GM18870 (cell line): ENCODE results near the gene ANKLE1.
"Not testable (repeated sequence)": the region's sequence is repeated elsewhere in the genome, so short reads cannot be mapped to it uniquely, and the experiment has no call there.

Experiments
- ATAC-seq: cut with Tn5 transposase; IDR thresholded peaks from one replicate; pipeline ENCODE4 v1.9.1; 2021; ENCODE audit warnings: moderate library complexity; ENCODE audit not compliant: unreplicated experiment

ANKLE1 gene

DNA sequence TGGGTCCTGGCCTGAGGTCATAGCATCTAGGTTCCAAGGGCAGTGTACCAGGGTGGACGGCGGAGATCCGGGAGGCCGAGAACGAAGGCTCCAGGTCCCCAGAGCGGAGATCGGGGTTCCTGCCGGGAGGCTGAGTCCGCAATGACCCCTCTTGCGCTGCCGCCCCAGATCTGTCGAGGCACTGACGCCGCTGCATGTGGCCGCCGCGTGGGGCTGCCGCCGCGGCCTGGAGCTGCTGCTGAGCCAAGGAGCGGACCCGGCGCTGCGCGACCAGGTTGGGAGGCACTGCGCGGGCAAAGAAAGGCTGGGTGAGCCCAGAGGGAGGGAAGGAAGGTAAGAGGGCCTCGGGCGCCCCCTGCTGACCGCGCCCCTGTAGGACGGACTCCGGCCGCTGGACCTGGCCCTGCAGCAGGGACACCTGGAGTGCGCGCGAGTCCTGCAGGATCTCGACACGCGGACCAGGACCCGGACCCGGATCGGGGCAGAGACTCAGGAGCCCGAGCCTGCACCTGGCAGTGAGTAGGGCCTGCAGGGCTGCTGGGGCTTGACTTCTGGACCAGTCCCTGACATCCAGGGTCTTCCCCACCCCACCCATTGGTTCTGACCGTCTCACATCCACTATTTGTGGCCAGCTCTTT, 906 bp downstream of the ANKLE1 start:
- ATAC-seq = no peak

- no peak for ATAC-seq
These were observed 1.8 kb downstream of the ANKLE1 start for GRCh38 chr19:17283504-17283996.

DNA sequence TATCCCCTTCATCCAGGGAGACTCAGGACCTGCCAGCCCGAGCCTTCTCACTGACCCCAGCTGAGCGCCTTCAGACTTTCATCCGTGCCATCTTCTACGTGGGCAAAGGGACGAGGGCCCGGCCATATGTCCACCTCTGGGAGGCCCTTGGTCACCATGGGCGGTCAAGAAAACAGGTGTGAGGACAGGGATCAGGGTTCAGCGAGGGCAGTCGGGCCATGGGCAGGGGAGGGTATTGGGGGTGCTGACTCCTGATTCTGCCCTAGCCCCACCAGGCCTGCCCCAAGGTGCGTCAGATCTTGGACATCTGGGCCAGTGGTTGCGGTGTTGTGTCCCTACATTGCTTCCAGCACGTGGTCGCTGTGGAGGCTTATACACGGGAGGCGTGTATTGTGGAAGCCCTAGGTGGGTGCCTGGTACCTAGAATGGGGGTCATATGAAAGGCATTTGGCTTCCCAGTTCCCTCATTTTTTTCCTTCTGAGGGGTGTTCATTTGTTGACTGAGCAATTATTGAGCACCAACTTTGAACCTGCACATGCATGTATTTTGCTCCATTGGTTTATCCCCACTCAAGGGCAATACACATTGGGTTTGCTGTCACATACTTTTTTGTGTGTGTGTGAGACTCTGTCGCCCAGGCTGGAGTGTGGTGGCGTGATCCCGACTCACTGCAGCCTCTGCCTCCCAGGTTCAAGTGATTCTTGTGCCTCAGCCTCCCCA, 3.9 kb downstream of the ANKLE1 start:
- ATAC-seq = no peak

GRCh38 chr19:17286263-17286662, 4.6 kb downstream of the ANKLE1 start:
- ATAC-seq = no peak

DNA sequence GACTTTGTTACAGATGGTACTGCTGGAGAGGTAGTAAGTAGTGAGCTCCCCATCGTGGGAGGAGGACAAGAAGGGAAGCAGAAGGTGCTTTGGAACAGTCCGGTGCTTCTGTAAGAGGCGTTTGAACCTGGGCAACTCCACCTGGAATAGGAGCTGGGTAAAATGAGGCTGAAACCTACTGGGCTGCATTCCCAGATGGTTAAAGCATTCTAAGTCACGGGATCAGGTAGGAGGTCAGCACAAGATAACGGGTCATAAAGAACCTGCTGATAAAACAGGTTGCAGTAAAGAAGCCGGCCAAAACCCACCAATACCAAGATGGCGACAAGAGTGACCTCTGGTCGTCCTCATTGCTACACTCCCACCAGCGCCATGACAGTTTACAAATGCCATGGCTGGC, 5.1 kb downstream of the ANKLE1 start:
- ATAC-seq = no peak

DNA sequence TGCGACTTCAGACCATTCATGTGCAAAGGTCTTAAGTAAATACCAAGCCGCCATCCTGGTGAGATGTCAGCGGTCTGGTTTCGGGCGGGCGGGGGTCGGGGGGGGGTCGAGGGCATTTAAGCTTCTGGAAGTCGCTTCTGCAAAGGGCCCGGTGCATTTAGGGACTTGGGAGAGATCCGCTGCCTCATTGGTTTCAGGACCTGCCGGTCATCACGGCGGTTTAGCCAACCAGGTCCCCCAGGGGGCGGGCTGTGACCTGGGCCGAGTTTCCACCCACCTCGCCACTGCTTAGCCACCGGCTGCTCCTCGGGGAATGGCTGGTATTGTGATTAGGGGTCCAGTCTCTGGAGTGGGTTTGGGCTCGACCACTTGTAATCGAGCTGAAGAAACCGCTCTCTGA, 7.8 kb downstream of the ANKLE1 start:
- ATAC-seq = no peak

- ATAC-seq = no peak
These were observed 10.8 kb downstream of the ANKLE1 start for GRCh38 chr19:17292301-17293074.

GRCh38 chr19:17293605-17294004, 11.9 kb downstream of the ANKLE1 start:
- ATAC-seq = no peak

GRCh38 chr19:17294051-17294891, 12.6 kb downstream of the ANKLE1 start:
- no peak for ATAC-seq

GRCh38 chr19:17295551-17295950, 13.8 kb downstream of the ANKLE1 start:
- not testable (repeated sequence) for ATAC-seq

- no peak for ATAC-seq
These were observed 14.6 kb downstream of the ANKLE1 start for GRCh38 chr19:17296273-17296672.

GRCh38 chr19:17296976-17297375, 15.3 kb downstream of the ANKLE1 start:
- no peak for ATAC-seq

DNA sequence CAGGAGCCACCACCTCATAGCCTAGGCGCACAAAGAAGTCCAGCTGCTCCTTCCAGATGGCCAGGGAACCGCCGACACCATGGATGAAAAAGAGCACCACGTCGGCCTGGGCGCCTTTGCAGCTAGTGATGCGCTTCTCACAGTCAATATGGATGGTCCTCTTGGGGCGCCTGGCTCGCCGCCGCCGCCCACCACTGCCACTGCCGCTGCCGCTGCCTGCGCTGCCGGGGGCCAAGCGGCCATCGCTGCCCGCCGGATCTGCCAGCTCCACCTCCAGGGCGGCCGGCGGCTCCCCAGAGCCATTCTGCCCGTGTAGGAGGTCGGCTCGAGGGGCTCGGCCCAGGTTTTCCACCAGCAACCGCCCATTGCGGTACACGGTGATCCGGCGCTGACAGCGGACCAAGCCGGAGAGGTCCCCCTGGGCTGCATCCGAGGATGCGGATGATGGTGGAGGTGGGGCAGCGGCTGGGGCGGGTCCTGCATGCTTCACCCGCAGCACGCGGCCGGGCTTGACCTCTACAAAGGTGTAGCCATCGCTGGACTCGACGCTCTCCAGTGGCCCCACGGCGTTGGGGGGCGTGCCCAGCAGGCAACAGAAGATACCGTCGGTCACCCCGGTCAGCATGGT, 19.4 kb downstream of the ANKLE1 start:
- no peak for ATAC-seq

GRCh38 chr19:17302391-17303166, 20.9 kb downstream of the ANKLE1 start:
- no peak for ATAC-seq

GRCh38 chr19:17303167-17303939, 21.7 kb downstream of the ANKLE1 start, which contains the start of gene ABHD8:
Gene ABHD8, minus strand, starts transcription at chr19:17303425. Its CDS starts 1,809 bp downstream, at chr19:17301616.
- ATAC-seq = peak; percentile 34

GRCh38 chr19:17303940-17304267, 22.2 kb downstream of the ANKLE1 start:
- no peak for ATAC-seq

- ATAC-seq = peak; percentile 0
These were observed 22.9 kb downstream of the ANKLE1 start for GRCh38 chr19:17304386-17305215.

DNA sequence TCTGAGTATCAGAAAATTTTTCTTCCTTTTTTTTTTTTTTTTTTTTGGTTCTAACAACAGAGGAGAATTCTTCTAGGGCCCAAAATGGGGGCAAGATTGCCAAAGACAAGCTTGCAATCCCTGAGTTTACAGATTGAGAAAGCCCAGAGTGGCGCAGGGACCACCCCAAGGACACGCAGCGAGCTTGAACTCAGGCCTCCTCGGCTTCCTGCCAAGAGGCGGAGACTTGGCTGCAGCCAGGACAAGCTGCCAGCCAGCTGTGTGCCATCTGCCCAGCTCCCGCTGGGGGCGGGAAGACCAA, 23.5 kb downstream of the ANKLE1 start:
- no peak for ATAC-seq
